Measurements from ENCODE around the gene TREML4. TPM values are rescaled to one million over a fixed set of nuclear protein-coding genes. Genes with fewer than 3 reads are reported as not detected.

TREML4 gene
- total RNA-seq, 1 donor from 2014 or later: not detected

DNA sequence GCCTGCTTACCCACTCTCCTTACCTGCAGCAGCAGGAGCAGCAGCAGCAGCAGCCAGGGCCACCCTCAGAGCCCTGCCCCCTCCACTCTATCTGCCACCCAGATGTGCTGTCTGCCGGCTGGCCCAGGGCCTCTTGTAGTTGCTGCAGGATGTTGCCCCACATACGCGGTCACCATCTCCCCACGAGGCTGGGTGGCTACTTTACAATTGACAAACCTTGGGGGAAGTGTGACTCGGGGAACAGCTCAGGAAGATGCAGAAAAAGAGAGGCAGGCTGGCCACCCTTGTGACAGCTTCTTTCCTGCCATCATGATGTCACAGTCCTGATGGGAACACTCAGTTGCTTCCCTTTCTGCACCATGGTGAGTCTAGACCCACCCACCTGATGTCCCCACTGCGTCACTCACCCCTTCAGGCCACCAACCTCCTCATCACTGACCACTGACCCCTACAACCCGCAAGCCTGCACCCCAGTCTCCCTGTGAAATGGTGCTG, 43.8 kb downstream of the TREML4 start:
- Mint-ChIP-seq H3K27ac (ENCODE audit: unreplicated experiment) (no peak overlapping the region), H3K4me1 (ENCODE audit: low read depth, unreplicated experiment) (no peaks in the 10 kb centered on the region), H3K4me3 (ENCODE audit: unreplicated experiment) (no peak overlapping the region), H3K9me3 (ENCODE audit: unreplicated experiment) (peaks cover 2% of the 10 kb centered on the region), H3K36me3 (ENCODE audit: unreplicated experiment) (no peaks in the 10 kb centered on the region), H3K27me3 (ENCODE audit: unreplicated experiment) (peaks cover 1% of the 10 kb centered on the region)
- TF ChIP-seq, protein P1, sequence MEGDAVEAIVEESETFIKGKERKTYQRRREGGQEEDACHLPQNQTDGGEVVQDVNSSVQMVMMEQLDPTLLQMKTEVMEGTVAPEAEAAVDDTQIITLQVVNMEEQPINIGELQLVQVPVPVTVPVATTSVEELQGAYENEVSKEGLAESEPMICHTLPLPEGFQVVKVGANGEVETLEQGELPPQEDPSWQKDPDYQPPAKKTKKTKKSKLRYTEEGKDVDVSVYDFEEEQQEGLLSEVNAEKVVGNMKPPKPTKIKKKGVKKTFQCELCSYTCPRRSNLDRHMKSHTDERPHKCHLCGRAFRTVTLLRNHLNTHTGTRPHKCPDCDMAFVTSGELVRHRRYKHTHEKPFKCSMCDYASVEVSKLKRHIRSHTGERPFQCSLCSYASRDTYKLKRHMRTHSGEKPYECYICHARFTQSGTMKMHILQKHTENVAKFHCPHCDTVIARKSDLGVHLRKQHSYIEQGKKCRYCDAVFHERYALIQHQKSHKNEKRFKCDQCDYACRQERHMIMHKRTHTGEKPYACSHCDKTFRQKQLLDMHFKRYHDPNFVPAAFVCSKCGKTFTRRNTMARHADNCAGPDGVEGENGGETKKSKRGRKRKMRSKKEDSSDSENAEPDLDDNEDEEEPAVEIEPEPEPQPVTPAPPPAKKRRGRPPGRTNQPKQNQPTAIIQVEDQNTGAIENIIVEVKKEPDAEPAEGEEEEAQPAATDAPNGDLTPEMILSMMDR (IDR thresholded peaks at IDR 0.05; ENCODE audit: partially characterized antibody, unreplicated experiment): no peak
- DNase-seq: no peak

- H3K4me3 Mint-ChIP-seq (ENCODE audit: unreplicated experiment): no peak overlapping the region
- TF ChIP-seq, protein P1 (IDR thresholded peaks at IDR 0.05; ENCODE audit: partially characterized antibody, unreplicated experiment): no peak
- H3K36me3 Mint-ChIP-seq (ENCODE audit: unreplicated experiment): no peaks in the 10 kb centered on the region
- no peaks in the 10 kb centered on the region for H3K4me1 Mint-ChIP-seq (ENCODE audit: low read depth, unreplicated experiment)
- H3K27me3 Mint-ChIP-seq (ENCODE audit: unreplicated experiment): peaks cover 1% of the 10 kb centered on the region
- H3K27ac Mint-ChIP-seq (ENCODE audit: unreplicated experiment): no peak overlapping the region
- DNase-seq: no peak
- H3K9me3 Mint-ChIP-seq (ENCODE audit: unreplicated experiment): peaks cover 2% of the 10 kb centered on the region
Observed at GRCh38 chr6:41272591-41273240, 44.6 kb downstream of the TREML4 start.

DNA sequence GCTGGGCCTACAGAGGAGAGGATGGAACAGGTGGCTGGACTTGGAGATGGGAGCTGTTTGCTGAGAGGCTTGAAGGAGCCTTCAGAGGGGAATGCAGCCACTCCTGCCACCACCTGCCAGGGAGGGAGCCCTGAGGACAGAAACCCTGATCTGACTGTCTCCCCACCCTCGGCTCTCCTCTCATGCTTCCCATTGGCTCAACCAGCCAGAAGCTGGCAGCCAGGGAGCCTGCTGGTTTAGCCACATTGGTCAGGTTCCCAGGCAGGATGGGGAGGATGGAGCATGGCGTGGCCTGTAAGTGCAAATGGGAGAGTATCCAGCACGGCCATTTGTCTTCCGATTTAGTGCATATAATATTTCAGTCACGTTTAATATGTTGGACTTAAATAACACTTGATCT, 45.6 kb downstream of the TREML4 start:
- no peaks in the 10 kb centered on the region for H3K4me1 Mint-ChIP-seq (ENCODE audit: low read depth, unreplicated experiment)

DNA sequence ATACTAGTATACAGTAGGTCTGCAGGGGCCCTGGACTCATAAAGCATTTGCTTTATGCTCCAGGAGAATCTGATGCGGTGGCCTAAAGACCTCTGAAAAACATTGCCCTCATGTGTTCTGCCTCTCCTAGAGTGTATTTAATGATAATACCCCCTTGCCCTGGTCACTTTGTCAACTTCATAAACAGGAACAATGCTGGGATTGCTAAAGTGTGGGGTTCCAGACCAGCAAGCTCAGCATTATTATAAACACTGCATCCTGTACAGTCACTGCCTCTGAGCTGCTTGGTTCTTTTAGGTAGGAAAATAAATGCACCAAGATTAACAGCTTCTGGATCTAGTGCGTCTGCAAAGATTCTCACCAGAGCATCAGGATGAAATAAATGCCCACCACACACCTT, 46.1 kb downstream of the TREML4 start:
- Mint-ChIP-seq H3K4me3 (ENCODE audit: unreplicated experiment) (no peak overlapping the region), H3K27me3 (ENCODE audit: unreplicated experiment) (peaks cover 1% of the 10 kb centered on the region), H3K27ac (ENCODE audit: unreplicated experiment) (no peak overlapping the region), H3K4me1 (ENCODE audit: low read depth, unreplicated experiment) (no peaks in the 10 kb centered on the region), H3K9me3 (ENCODE audit: unreplicated experiment) (peaks cover 2% of the 10 kb centered on the region), H3K36me3 (ENCODE audit: unreplicated experiment) (no peaks in the 10 kb centered on the region)
- TF ChIP-seq, protein P1 (IDR thresholded peaks at IDR 0.05; ENCODE audit: partially characterized antibody, unreplicated experiment): no peak
- DNase-seq: no peak

More for the DNA sequence above, 45.6 kb downstream of the TREML4 start:
- peaks cover 1% of the 10 kb centered on the region for H3K27me3 Mint-ChIP-seq (ENCODE audit: unreplicated experiment)
- H3K4me3 Mint-ChIP-seq (ENCODE audit: unreplicated experiment): no peak overlapping the region
- TF ChIP-seq, protein P1 (IDR thresholded peaks at IDR 0.05; ENCODE audit: partially characterized antibody, unreplicated experiment): no peak
- H3K27ac Mint-ChIP-seq (ENCODE audit: unreplicated experiment): no peak overlapping the region
- DNase-seq: no peak
- peaks cover 2% of the 10 kb centered on the region for H3K9me3 Mint-ChIP-seq (ENCODE audit: unreplicated experiment)
- no peaks in the 10 kb centered on the region for H3K36me3 Mint-ChIP-seq (ENCODE audit: unreplicated experiment)

- Mint-ChIP-seq H3K27ac (ENCODE audit: unreplicated experiment) (no peak overlapping the region), H3K9me3 (ENCODE audit: unreplicated experiment) (peaks cover 2% of the 10 kb centered on the region), H3K27me3 (ENCODE audit: unreplicated experiment) (peaks cover 1% of the 10 kb centered on the region), H3K36me3 (ENCODE audit: unreplicated experiment) (no peaks in the 10 kb centered on the region), H3K4me1 (ENCODE audit: low read depth, unreplicated experiment) (no peaks in the 10 kb centered on the region), H3K4me3 (ENCODE audit: unreplicated experiment) (no peak overlapping the region)
- DNase-seq: no peak
- TF ChIP-seq, protein P1 (IDR thresholded peaks at IDR 0.05; ENCODE audit: partially characterized antibody, unreplicated experiment): no peak
Observed at GRCh38 chr6:41275489-41275888, 47.3 kb downstream of the TREML4 start.
